ENCODE measurements around the gene OSGEP. TPM values are rescaled to one million over a fixed set of nuclear protein-coding genes. Genes with fewer than 3 reads are reported as not detected.

Gene OSGEP
- total and polyA plus RNA-seq, 4 experiments from 2014 or later = 39.3 to 75.9 (median 57.0) TPM

- no peaks in the 10 kb centered on the region for H3K9me3 ChIP-seq (ENCODE audit: control insufficient read depth in 1 of 2, low read length in 2 of 2)
- H3K27me3 Mint-ChIP-seq = no peaks in the 10 kb centered on the region
- CTCF ChIA-PET (ENCODE audit: partially characterized antibody) = interaction anchor here (0.7 to 2.5 kb wide), 9 partner anchors 12 to 196 kb away, joined by 3 to 10 read pairs (median 3); no protein-coding TSS in a partner anchor
Observed at GRCh38 chr14:20417250-20418186, 37.1 kb downstream of the OSGEP start.

GRCh38 chr14:20416223-20416622, 38.4 kb downstream of the OSGEP start:
- Mint-ChIP-seq H3K36me3 (peaks cover 0 to 8% of the 10 kb centered on the region in 2 donors), H3K4me1 (peaks cover 19 to 35% (median 27%) of the 10 kb centered on the region in 4 donors), H3K4me3 (no peak overlapping the region), H3K27ac (peak overlapping the region in 3 of 7 donors; percentile 19 to 68 (median 43)), H3K9me3 (no peaks in the 10 kb centered on the region), H3K27me3 (no peaks in the 10 kb centered on the region)
- H3K9me3 ChIP-seq (ENCODE audit: control insufficient read depth in 1 of 2, low read length in 2 of 2) = no peaks in the 10 kb centered on the region
- intact Hi-C loops (cut with micrococcal nuclease) = no loop called here
- H3K4me1 ChIP-seq (ENCODE audit: insufficient read depth, low read length) = peaks cover 31% of the 10 kb centered on the region
- no peak overlapping the region for H3K27ac ChIP-seq (ENCODE audit: low read depth, low read length)
- no peak overlapping the region for H3K4me3 ChIP-seq (ENCODE audit: low read length in 2 of 2)
- ChIA-PET CTCF (ENCODE audit: partially characterized antibody) (interaction anchor here (0.7 to 3.9 kb wide), 40 partner anchors 8 to 247 kb away, joined by 3 to 68 read pairs (median 7); partner anchors contain the start of genes APEX1, OSGEP, PARP2 and PIP4P1), POLR2A (ENCODE audit: partially characterized antibody) (interaction anchor here (0.8 to 4.4 kb wide), 6 partner anchors 9 to 194 kb away, joined by 3 to 33 read pairs (median 5); partner anchors contain the start of genes APEX1, OSGEP and PIP4P1)
- H3K36me3 ChIP-seq (ENCODE audit: insufficient read depth, low read length) = no peaks in the 10 kb centered on the region
- H3K27me3 ChIP-seq (ENCODE audit: insufficient read depth, low read length) = no peaks in the 10 kb centered on the region
- no peak for DNase-seq

More at GRCh38 chr14:20417250-20418186, 37.1 kb downstream of the OSGEP start:
- no peak for DNase-seq
- no peak overlapping the region for H3K27ac ChIP-seq (ENCODE audit: low read depth, low read length)
- Mint-ChIP-seq H3K9me3 (no peaks in the 10 kb centered on the region), H3K27ac (peak overlapping the region in 1 of 7 donors; percentile 13), H3K4me3 (no peak overlapping the region), H3K36me3 (peaks cover 0 to 3% of the 10 kb centered on the region in 2 donors), H3K4me1 (peaks cover 10 to 25% (median 18%) of the 10 kb centered on the region in 4 donors)
- POLR2A ChIA-PET (ENCODE audit: partially characterized antibody) = no interaction called here
- no peak overlapping the region for H3K4me3 ChIP-seq (ENCODE audit: low read length in 2 of 2)
- H3K27me3 ChIP-seq (ENCODE audit: insufficient read depth, low read length) = no peaks in the 10 kb centered on the region
- peaks cover 19% of the 10 kb centered on the region for H3K4me1 ChIP-seq (ENCODE audit: insufficient read depth, low read length)
- no peaks in the 10 kb centered on the region for H3K36me3 ChIP-seq (ENCODE audit: insufficient read depth, low read length)
- intact Hi-C loops (cut with micrococcal nuclease) = no loop called here

GRCh38 chr14:20415782-20416206, 38.8 kb downstream of the OSGEP start:
- Histone ChIP-seq H3K4me1 (ENCODE audit: insufficient read depth, low read length) (peaks cover 36% of the 10 kb centered on the region), H3K9me3 (ENCODE audit: control insufficient read depth in 1 of 2, low read length in 2 of 2) (no peaks in the 10 kb centered on the region), H3K27ac (ENCODE audit: low read depth, low read length) (no peak overlapping the region), H3K36me3 (ENCODE audit: insufficient read depth, low read length) (no peaks in the 10 kb centered on the region), H3K27me3 (ENCODE audit: insufficient read depth, low read length) (no peaks in the 10 kb centered on the region), H3K4me3 (ENCODE audit: low read length in 2 of 2) (no peak overlapping the region)
- ChIA-PET CTCF (ENCODE audit: partially characterized antibody) (interaction anchor here (0.7 to 3.9 kb wide), 44 partner anchors 8 to 365 kb away, joined by 3 to 68 read pairs (median 6); partner anchors contain the start of genes APEX1, OSGEP, PARP2 and PIP4P1), POLR2A (ENCODE audit: partially characterized antibody) (interaction anchor here (0.8 to 4.4 kb wide), 10 partner anchors 9 to 265 kb away, joined by 3 to 34 read pairs (median 5); partner anchors contain the start of genes APEX1, OSGEP, PARP2 and PIP4P1)
- Mint-ChIP-seq H3K27me3 (no peaks in the 10 kb centered on the region), H3K36me3 (peaks cover 0 to 8% of the 10 kb centered on the region in 2 donors), H3K27ac (peak overlapping the region in 5 of 7 donors; percentile 11 to 68 (median 19)), H3K4me3 (peak overlapping the region in 3 of 8 donors; percentile 14 to 63 (median 26)), H3K4me1 (peaks cover 22 to 39% (median 30%) of the 10 kb centered on the region in 4 donors), H3K9me3 (no peaks in the 10 kb centered on the region)
- intact Hi-C loops (cut with micrococcal nuclease) = loop anchor here (1.0 to 2.0 kb wide), 3 partner anchors 88 to 194 kb away; no protein-coding TSS in a partner anchor
- peak; percentile 50 to 59 (median 56) for DNase-seq

- Mint-ChIP-seq H3K4me1 (peaks cover 29 to 49% (median 39%) of the 10 kb centered on the region in 4 donors), H3K4me3 (peak overlapping the region; percentile 92 to 100 (median 99)), H3K27ac (peak overlapping the region; percentile 91 to 99 (median 96)), H3K27me3 (no peaks in the 10 kb centered on the region), H3K36me3 (peaks cover 0 to 12% of the 10 kb centered on the region in 2 donors), H3K9me3 (no peaks in the 10 kb centered on the region)
- H3K9me3 ChIP-seq (ENCODE audit: control insufficient read depth in 1 of 2, low read length in 2 of 2) = no peaks in the 10 kb centered on the region
- peak overlapping the region; percentile 73 to 79 for H3K4me3 ChIP-seq (ENCODE audit: low read length in 2 of 2)
- H3K36me3 ChIP-seq (ENCODE audit: insufficient read depth, low read length) = no peaks in the 10 kb centered on the region
- peak in 4 of 5 donors; percentile 16 to 27 (median 26) for DNase-seq
- H3K27ac ChIP-seq (ENCODE audit: low read depth, low read length) = peak overlapping the region; percentile 85
- intact Hi-C loops (cut with micrococcal nuclease) = loop anchor here (1.0 to 2.0 kb wide), 4 partner anchors 42 to 269 kb away; partner anchors contain the start of genes APEX1 and PARP2
- ChIA-PET POLR2A (ENCODE audit: partially characterized antibody) (interaction anchor here (0.7 to 4.4 kb wide), 18 partner anchors 8 to 270 kb away, joined by 3 to 34 read pairs (median 4); partner anchors contain the start of genes APEX1, CCNB1IP1, OSGEP and PARP2), CTCF (ENCODE audit: partially characterized antibody) (interaction anchor here (0.8 to 3.9 kb wide), 21 partner anchors 10 to 277 kb away, joined by 3 to 68 read pairs (median 8); partner anchors contain the start of genes APEX1, PARP2 and PIP4P1)
- no peaks in the 10 kb centered on the region for H3K27me3 ChIP-seq (ENCODE audit: insufficient read depth, low read length)
- peaks cover 38% of the 10 kb centered on the region for H3K4me1 ChIP-seq (ENCODE audit: insufficient read depth, low read length)
Observed at GRCh38 chr14:20413744-20414082, 40.9 kb downstream of the OSGEP start.

- H3K4me1 ChIP-seq (ENCODE audit: insufficient read depth, low read length) = peaks cover 38% of the 10 kb centered on the region
- no peaks in the 10 kb centered on the region for H3K27me3 ChIP-seq (ENCODE audit: insufficient read depth, low read length)
- DNase-seq = peak; percentile 56 to 75 (median 65)
- Mint-ChIP-seq H3K4me1 (peaks cover 32 to 53% (median 42%) of the 10 kb centered on the region in 4 donors), H3K4me3 (peak within 1 kb of the TSS; percentile 92 to 100 (median 99)), H3K27ac (peak within 1 kb of the TSS; percentile 91 to 99 (median 96)), H3K27me3 (no peaks in the 10 kb centered on the region), H3K9me3 (no peaks in the 10 kb centered on the region), H3K36me3 (peaks cover 2 to 16% of the 10 kb centered on the region in 2 donors)
- intact Hi-C loops (cut with micrococcal nuclease) = loop anchor here (1.0 kb wide), 3 partner anchors 42 to 269 kb away; partner anchors contain the start of genes APEX1 and PARP2
- POLR2A ChIA-PET (ENCODE audit: partially characterized antibody) = interaction anchor here (0.8 to 4.4 kb wide), 20 partner anchors 8 to 270 kb away, joined by 3 to 34 read pairs (median 4); partner anchors contain the start of genes APEX1, CCNB1IP1, OSGEP and PARP2
- peak within 1 kb of the TSS; percentile 85 for H3K27ac ChIP-seq (ENCODE audit: low read depth, low read length)
- CTCF ChIA-PET (ENCODE audit: partially characterized antibody) = interaction anchor here (0.6 to 3.9 kb wide), 15 partner anchors 9 to 277 kb away, joined by 3 to 68 read pairs (median 12); partner anchors contain the start of genes APEX1, PARP2 and PIP4P1
- H3K4me3 ChIP-seq (ENCODE audit: low read length in 2 of 2) = peak within 1 kb of the TSS; percentile 73 to 79
- H3K36me3 ChIP-seq (ENCODE audit: insufficient read depth, low read length) = peaks cover 3% of the 10 kb centered on the region
- H3K9me3 ChIP-seq (ENCODE audit: control insufficient read depth in 1 of 2, low read length in 2 of 2) = no peaks in the 10 kb centered on the region
Observed at GRCh38 chr14:20412876-20413743, 41.5 kb downstream of the OSGEP start, which contains the start of gene TEP1. TEP1 (minus strand) TSS chr14:20413501; CDS start chr14:20408439, 5,062 bp downstream.

- CTCF ChIA-PET (ENCODE audit: partially characterized antibody) = interaction anchor here (0.6 to 3.9 kb wide), 4 partner anchors 41 to 197 kb away, joined by 4 to 68 read pairs (median 28); no protein-coding TSS in a partner anchor
- DNase-seq = peak in 3 of 5 donors; percentile 33 to 44 (median 34)
Observed at GRCh38 chr14:20412411-20412810, 42.2 kb downstream of the OSGEP start.

More at GRCh38 chr14:20412411-20412810, 42.2 kb downstream of the OSGEP start:
- H3K36me3 Mint-ChIP-seq = peaks cover 9 to 23% of the 10 kb centered on the region in 2 donors
- Histone ChIP-seq H3K9me3 (ENCODE audit: control insufficient read depth in 1 of 2, low read length in 2 of 2) (no peaks in the 10 kb centered on the region), H3K4me3 (ENCODE audit: low read length in 2 of 2) (peak overlapping the region in 1 of 2 donors; percentile 79), H3K36me3 (ENCODE audit: insufficient read depth, low read length) (peaks cover 10% of the 10 kb centered on the region), H3K27me3 (ENCODE audit: insufficient read depth, low read length) (no peaks in the 10 kb centered on the region), H3K4me1 (ENCODE audit: insufficient read depth, low read length) (peaks cover 38% of the 10 kb centered on the region), H3K27ac (ENCODE audit: low read depth, low read length) (peak overlapping the region; percentile 85)
- no peaks in the 10 kb centered on the region for H3K9me3 Mint-ChIP-seq
- H3K4me3 Mint-ChIP-seq = peak overlapping the region; percentile 92 to 100 (median 99)
- POLR2A ChIA-PET (ENCODE audit: partially characterized antibody) = interaction anchor here (0.8 to 4.4 kb wide), 10 partner anchors 7 to 269 kb away, joined by 3 to 34 read pairs (median 8); partner anchors contain the start of genes APEX1, OSGEP, PARP2 and PIP4P1
- H3K4me1 Mint-ChIP-seq = peaks cover 35 to 59% (median 42%) of the 10 kb centered on the region in 4 donors
- H3K27me3 Mint-ChIP-seq = no peaks in the 10 kb centered on the region
- intact Hi-C loops (cut with micrococcal nuclease) = no loop called here
- peak overlapping the region; percentile 91 to 99 (median 96) for H3K27ac Mint-ChIP-seq
